Neural crest cell (in vitro differentiated cells): Measurements from ENCODE around the gene ZNF226. TPM values are rescaled to one million over a fixed set of nuclear protein-coding genes. Genes with fewer than 3 reads are reported as not detected.

Source experiments
- DNase-seq: peaks from one replicate; pipeline ENCODE4 v3.0.0; 2021; ENCODE audit warnings: low read depth, mixed read lengths, low spot score
- H3K27ac Mint-ChIP-seq: one replicate; pipeline ENCODE4 v1.8.0; 2021; ENCODE audit warnings: mild to moderate bottlenecking, mixed read lengths; ENCODE audit not compliant: unreplicated experiment
- H3K27me3 Mint-ChIP-seq: 2 replicates; pipeline ENCODE4 v1.8.0; 2021; ENCODE audit warnings: low read depth, mild to moderate bottlenecking, mixed read lengths
- H3K36me3 Mint-ChIP-seq: 2 replicates; pipeline ENCODE4 v1.8.0; 2021; ENCODE audit warnings: low read depth, mild to moderate bottlenecking, mixed read lengths
- H3K4me1 Mint-ChIP-seq: 2 replicates; pipeline ENCODE4 v1.8.0; 2021; ENCODE audit warnings: mixed read lengths
- H3K4me3 Mint-ChIP-seq: one replicate; pipeline ENCODE4 v1.8.0; 2021; ENCODE audit warnings: mild to moderate bottlenecking, mixed read lengths
- H3K9me3 Mint-ChIP-seq: 2 replicates; pipeline ENCODE4 v1.8.0; 2021; ENCODE audit warnings: mixed read lengths
- total RNA-seq: library from RNA; stranded (reverse); gene quantifications from 2 replicates; pipeline ENCODE4 v1.2.1, GENCODE V29; 2021
- TF ChIP-seq, protein P1 (sequence below): fragments of 200-600 bp; sonication (generic); conservative IDR thresholded peaks from 2 replicates; pipeline ENCODE4 v1.5.0; 2021; ENCODE audit warnings: antibody characterized with exemption, mild to moderate bottlenecking

The ZNF226 gene
- total RNA-seq, 1 donor from 2014 or later = 24.4 TPM

DNA sequence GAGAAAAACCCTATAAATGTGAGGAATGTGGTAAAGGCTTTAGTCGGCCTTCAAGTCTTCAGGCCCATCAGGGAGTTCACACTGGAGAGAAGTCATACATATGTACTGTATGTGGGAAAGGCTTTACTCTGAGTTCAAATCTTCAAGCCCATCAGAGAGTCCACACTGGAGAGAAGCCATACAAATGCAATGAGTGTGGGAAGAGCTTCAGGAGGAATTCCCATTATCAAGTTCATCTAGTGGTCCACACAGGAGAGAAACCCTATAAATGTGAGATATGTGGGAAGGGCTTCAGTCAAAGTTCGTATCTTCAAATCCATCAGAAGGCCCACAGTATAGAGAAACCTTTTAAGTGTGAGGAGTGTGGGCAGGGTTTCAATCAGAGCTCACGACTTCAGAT, 11.7 kb downstream of the ZNF226 start:
- Mint-ChIP-seq H3K36me3 (peaks cover 67% of the 10 kb centered on the region), H3K9me3 (peaks cover 44% of the 10 kb centered on the region), H3K4me1 (no peaks in the 10 kb centered on the region), H3K27me3 (no peaks in the 10 kb centered on the region), H3K4me3 (no peak overlapping the region), H3K27ac (no peak overlapping the region)
- TF ChIP-seq, protein P1, sequence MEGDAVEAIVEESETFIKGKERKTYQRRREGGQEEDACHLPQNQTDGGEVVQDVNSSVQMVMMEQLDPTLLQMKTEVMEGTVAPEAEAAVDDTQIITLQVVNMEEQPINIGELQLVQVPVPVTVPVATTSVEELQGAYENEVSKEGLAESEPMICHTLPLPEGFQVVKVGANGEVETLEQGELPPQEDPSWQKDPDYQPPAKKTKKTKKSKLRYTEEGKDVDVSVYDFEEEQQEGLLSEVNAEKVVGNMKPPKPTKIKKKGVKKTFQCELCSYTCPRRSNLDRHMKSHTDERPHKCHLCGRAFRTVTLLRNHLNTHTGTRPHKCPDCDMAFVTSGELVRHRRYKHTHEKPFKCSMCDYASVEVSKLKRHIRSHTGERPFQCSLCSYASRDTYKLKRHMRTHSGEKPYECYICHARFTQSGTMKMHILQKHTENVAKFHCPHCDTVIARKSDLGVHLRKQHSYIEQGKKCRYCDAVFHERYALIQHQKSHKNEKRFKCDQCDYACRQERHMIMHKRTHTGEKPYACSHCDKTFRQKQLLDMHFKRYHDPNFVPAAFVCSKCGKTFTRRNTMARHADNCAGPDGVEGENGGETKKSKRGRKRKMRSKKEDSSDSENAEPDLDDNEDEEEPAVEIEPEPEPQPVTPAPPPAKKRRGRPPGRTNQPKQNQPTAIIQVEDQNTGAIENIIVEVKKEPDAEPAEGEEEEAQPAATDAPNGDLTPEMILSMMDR = no peak
- no peak for DNase-seq

DNA sequence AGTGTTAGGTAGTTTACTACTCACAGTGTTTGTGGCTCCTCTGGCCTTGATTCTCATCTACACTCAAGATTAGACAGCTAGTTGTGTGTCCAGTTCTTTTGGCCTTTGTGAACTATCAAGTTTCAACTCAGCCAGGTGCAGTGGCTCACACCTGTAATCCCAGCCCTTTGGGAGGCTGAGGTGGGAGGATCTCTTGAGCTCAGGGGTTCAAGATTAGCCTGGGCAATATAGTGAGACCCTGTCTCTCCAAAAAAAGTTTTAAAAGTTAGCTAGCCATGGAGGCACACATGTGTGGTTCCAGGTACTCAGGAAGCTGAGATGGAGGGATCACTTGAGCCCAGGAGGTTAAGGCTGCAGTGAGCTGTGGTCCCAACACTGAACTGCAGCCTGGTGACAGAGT, 16.1 kb downstream of the ZNF226 start:
- H3K36me3 Mint-ChIP-seq = peaks cover 24% of the 10 kb centered on the region
- H3K27me3 Mint-ChIP-seq = no peaks in the 10 kb centered on the region
- peaks cover 25% of the 10 kb centered on the region for H3K9me3 Mint-ChIP-seq
- H3K4me3 Mint-ChIP-seq = no peak overlapping the region
- TF ChIP-seq, protein P1 = no peak
- DNase-seq = no peak
- H3K4me1 Mint-ChIP-seq = no peaks in the 10 kb centered on the region
- H3K27ac Mint-ChIP-seq = no peak overlapping the region

DNA sequence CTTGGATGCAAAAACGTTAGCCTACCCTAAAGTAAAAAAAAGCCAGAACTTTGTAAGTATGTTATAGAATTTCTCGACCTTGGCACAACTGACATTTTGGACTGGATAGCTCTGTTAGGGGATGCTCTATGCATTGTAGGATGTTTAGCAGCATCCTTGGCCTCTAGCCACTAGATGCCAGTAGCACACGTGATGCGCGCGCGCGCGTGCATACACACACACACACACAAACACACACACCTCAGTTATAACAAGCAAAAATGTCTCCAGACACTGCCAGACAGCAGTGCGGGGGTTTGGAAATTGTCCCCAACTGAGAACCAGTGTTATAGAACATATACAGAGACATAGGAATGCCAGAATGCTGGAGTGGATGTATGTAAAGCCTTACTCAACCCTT, 17.2 kb downstream of the ZNF226 start:
- Mint-ChIP-seq H3K27me3 (no peaks in the 10 kb centered on the region), H3K4me1 (no peaks in the 10 kb centered on the region), H3K27ac (no peak overlapping the region), H3K36me3 (peaks cover 13% of the 10 kb centered on the region), H3K9me3 (peaks cover 13% of the 10 kb centered on the region), H3K4me3 (no peak overlapping the region)
- TF ChIP-seq, protein P1 = no peak
- no peak for DNase-seq

DNA sequence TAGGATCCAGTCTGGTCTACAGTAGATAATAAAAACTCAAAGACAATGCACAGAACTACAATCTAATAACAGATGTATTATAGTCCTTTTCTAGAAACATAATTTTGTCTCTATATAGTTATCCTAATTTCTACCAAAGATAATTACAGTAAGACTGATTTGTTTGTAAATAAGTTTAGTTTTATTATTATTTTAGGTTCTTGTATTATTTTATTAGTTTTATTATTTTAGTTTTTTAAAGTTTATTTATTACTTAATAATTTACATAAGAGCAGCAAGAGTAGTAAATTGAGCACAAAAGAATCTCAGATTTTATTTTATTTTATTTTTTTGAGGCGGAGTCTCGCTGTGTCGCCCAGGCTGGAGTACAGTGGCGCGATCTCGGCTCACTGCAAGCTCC, 25.1 kb downstream of the ZNF226 start:
- DNase-seq = no peak
- TF ChIP-seq, protein P1 = no peak

DNA sequence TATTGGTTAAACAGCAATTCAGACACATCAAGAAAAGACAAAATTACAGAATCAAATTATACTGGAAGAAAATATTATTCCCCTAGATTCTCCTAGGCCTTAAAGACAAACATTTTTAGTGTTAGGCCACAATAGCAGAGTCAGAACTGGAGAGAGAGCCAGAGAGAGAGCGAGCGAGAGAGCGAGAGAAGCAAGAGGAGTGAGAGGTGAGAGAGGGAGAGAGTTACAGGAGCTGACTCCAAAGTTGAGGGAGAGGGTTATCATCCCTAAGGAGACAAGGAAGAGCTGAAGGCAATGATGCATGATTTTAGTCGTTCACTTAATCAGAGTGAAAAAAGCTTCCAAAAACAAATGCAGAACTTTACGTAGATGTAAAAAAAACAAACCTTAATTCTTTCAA, 27.2 kb downstream of the ZNF226 start:
- Mint-ChIP-seq H3K27me3 (no peaks in the 10 kb centered on the region), H3K4me1 (no peaks in the 10 kb centered on the region), H3K4me3 (no peak overlapping the region), H3K27ac (no peak overlapping the region), H3K36me3 (peaks cover 26% of the 10 kb centered on the region), H3K9me3 (peaks cover 8% of the 10 kb centered on the region)
- TF ChIP-seq, protein P1 = no peak
- no peak for DNase-seq

More for the DNA sequence above, 25.1 kb downstream of the ZNF226 start:
- H3K9me3 Mint-ChIP-seq = peaks cover 5% of the 10 kb centered on the region
- H3K4me1 Mint-ChIP-seq = no peaks in the 10 kb centered on the region
- H3K36me3 Mint-ChIP-seq = peaks cover 11% of the 10 kb centered on the region
- no peaks in the 10 kb centered on the region for H3K27me3 Mint-ChIP-seq
- H3K27ac Mint-ChIP-seq = no peak overlapping the region
- no peak overlapping the region for H3K4me3 Mint-ChIP-seq

DNA sequence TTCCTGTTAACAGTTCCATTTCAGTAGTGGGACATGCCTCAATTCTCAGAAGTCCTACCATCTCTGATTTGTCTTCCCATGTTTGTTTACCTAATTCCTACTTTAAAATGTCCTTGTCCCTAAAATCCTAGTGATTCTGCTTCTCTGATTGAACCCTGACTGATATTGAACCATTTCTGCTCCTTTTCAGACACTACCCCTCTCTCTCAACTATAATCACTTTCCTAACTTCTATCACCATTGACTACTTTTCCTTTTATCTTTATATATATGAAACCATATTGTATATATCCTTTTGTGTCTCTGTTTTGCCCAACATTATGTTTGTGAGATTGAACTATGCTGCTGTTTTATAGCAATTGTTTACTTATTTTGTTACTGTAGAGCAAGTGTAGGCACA, 31.9 kb downstream of the ZNF226 start:
- TF ChIP-seq, protein P1 = no peak
- H3K9me3 Mint-ChIP-seq = peaks cover 3% of the 10 kb centered on the region
- no peaks in the 10 kb centered on the region for H3K4me1 Mint-ChIP-seq
- no peak overlapping the region for H3K4me3 Mint-ChIP-seq
- H3K27ac Mint-ChIP-seq = no peak overlapping the region
- no peaks in the 10 kb centered on the region for H3K27me3 Mint-ChIP-seq
- no peak for DNase-seq
- peaks cover 20% of the 10 kb centered on the region for H3K36me3 Mint-ChIP-seq
